ENCODE measurements around the gene COX14.
A peak's percentile ranks its signal among the peaks of the same experiment; 100 is the strongest.

Gene COX14

DNA sequence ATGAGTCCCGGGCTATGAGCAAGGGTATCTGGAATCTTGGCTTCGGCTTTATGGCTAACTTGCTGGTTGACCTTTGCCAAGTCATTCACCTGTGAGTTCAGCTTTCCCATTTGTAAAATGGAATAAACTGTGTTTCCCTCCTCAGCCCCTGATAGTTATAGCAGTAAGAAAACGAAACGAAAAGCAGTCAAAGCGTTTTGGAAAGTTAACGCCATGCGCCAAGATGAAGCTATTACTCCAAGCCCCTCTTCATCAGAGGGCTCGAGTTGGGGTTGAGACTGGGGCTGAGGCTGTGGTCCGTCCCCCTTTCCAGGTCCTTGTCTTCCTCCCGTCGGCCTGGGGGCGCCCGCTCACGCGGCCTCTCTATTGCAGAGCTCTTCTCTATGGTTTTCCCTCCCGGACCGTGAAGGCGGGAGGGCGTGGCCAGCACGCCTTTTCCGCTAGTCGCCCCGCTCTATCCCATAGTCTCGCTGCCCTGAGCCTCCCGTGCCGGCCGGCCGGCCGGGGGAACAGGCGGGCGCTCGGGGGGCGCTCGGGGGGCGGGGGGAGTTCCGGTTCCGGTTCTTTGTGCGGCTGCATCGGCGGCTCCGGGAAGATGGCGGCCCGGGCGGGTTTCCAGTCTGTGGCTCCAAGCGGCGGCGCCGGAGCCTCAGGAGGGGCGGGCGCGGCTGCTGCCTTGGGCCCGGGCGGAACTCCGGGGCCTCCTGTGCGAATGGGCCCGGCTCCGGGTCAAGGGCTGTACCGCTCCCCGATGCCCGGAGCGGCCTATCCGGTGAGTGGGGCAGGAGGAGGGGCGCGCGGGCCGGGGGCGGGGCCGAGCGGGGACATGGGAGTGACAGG is 27.0 kb upstream of the COX14 start, which contains the start of gene SMARCD1:
Gene SMARCD1, plus strand, starts transcription at position 568 of the 840 bp plus-strand sequence. Its CDS starts 28 bp downstream, at position 596.
- peak; percentile 90 for DNase-seq (ENCODE audit: low spot score)

DNA sequence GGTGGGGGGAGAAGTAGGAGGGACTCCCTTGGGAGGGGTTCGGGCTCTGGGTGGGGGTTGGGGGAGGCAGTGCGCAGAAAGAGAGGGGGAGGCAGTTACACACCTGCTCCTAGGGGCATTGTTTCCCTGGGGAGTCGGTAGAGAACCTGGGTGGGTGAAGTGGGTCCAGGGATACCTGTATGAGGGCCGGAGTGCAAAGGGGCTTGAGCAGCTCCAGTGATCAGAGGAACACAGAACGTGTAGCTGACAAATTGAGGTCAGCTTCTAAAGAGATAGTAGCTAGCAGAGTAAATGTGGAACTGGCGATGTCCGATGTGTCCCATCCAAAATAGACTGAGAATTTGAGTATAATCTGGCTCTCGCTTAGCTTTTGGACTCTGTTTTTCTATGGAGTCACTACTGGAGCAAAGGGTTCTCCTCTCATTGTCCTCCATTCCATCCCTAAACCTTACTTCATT is 26.4 kb upstream of the COX14 start:
- DNase-seq (ENCODE audit: low spot score), result no peak

DNA sequence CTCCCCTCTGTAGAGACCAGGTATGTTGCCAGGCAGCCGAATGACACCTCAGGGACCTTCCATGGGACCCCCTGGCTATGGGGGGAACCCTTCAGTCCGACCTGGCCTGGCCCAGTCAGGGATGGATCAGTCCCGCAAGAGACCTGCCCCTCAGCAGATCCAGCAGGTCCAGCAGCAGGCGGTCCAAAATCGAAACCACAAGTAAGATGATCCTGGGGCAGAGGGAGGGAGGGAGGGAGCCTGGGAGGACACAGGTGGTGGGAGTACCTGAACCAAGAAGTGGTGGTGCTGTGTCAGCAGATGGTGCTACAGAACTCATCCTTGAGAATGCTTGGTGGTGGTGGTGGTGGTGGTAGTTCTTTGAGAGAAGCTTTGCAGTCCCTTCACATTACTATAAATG is 25.9 kb upstream of the COX14 start:
- DNase-seq (ENCODE audit: low spot score), result no peak

DNA sequence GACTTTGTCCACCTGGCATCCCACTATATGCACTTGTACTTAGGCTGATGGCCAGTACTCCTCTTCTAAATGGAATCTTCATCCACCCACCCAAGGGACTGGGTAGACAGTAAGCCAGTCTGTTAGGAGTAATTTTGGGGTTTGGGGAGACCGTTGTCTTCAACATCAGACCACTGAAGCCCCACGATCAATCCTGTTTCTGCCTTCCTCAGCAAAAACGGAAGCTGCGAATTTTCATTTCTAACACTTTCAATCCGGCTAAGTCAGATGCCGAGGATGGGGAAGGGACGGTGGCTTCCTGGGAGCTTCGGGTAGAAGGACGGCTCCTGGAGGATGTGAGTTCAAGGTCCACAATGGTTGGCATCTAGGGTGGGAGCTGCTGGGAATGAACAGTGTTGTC is 24.9 kb upstream of the COX14 start:
- no peak for DNase-seq (ENCODE audit: low spot score)

DNA sequence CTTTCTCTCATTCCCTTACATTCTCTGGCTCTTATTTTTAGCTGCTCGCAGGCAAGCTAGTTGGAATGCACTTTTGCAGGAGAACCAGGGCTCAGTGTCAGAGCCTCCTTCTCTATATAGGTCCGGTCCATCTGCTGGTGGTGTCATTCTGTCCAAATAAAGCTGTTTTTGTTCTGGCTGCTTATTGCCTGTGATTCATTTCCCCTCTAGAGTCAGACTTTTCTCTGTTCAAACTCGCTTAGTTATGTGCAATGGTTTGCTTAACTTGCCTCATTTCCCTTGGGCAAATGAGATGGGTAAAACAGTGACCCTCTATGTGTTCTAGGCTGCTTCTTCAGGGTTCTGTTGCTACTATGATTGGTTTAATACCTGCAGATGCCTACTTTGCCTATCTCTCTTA is 24.0 kb upstream of the COX14 start:
- DNase-seq (ENCODE audit: low spot score), result no peak

DNA sequence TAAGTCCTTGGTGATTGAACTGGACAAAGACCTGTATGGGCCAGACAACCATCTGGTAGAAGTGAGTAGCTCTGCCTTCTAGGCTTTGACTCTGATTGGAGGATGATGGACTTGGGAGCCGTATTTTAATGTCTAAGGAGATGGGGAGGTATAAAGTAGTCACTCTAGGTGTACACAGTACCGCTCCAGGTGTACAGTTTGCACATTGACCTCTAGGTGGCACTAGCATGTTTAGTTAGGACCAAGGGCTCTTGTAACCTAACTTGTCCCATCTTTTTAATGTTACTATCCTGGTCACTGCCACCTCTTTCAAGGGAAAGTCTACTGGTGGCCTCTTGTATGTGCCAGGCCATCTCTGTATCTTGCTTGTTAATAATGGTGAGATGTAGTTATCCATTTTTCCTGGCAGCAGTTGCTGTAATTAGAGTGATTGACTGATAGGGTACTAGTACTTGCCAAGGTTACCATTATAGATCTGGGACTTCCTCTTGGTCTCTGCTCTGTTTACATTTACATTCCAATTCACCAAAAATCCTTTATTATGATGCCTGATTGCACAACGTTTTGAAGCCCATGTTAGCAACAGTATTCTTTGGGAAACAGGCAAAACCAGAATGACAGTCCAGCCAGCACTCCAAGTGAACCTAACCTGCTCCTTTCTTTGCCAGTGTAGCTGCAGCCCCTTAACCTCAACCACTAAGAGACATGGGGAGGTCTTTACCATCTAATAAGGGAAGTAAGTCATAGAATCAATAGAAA is 23.3 kb upstream of the COX14 start:
- peak; percentile 75 for DNase-seq (ENCODE audit: low spot score)

DNA sequence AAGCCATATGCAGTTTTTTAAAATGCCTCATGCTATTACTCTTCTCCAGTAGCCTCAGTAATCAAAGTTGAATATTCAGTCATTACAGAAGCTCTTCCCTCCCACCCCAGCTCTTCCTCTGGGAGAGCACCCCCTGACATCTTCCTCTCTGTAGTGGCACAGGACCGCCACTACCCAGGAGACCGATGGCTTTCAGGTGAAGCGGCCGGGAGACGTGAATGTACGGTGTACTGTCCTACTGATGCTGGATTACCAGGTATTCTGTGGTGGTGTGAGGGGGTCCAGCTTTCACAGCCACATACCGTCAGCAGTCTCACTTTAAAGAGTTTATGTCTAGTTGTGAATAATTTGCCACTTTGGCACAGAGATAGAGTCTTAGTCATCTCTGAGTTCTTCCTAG is 22.3 kb upstream of the COX14 start:
- no peak for DNase-seq (ENCODE audit: low spot score)

DNA sequence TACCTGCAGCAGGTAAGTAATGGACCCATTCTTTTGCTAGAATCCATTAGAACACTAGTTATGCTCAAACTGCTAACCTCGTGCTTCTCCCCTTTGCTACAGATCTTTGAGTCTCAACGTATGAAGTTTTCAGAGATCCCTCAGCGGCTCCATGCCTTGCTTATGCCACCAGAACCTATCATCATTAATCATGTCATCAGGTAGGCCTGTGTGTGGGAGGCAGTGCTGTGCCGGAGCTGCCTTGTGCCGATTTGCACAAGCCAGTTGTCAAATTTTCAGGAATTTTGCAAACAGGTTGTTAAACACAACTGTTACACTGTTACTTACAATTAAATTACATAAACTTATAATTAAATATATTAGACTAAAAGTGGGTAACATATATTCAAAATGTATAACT is 21.6 kb upstream of the COX14 start:
- DNase-seq (ENCODE audit: low spot score), result no peak

DNA sequence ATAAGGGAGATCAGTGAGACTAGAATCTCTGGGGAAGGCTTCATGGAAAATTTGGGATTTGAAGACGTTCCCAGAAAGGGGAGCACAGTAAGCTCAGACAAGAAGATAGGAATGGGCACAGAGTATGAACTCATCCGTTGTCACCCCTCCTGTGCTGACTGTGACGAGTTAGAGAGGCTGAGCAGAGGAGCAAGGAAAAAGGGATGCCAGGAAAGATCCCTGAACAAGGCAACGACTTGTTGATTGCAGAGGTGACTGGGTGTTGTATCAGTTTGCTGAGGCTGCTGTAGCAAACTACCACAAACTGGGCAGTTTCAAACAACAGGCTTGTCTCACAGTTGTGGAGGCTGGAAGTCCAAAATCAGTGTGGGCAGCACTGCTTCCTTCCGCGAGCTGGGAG is 14.1 kb upstream of the COX14 start:
- no peak for DNase-seq (ENCODE audit: low spot score)

DNA sequence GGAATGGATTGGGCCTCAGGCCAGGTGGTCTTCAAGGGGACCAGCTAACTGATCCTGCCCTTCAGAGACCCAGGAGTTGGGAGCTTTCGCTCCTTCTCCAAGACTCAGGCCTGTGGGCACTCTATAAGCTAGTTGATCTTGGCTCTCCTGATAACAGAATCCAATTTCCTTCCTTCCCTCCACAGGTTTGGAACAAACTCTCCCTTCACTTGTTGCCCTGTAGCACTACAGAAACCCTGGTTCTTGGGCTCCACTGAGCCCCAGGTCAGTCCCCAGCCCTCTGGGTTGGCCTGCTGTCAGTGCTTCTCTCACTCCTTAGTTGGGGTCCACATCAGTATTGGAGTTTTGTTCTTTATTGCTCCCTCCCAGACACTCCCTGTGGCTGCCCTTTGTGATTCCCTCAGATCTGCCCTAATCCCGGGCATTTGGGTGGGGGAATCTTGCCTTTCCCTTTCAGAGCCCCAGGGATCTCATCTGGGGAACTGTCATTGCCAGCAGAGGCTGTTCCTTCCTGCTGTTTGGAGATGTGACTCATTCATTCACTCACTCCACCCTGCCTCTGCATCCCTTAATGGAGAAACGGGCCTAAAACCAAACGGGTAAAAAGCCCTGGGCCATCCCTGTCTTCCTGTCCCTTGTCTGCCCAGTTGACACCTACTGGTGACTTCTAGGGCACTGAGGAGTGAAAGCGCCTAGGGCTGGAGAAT is 12.6 kb upstream of the COX14 start:
- no peak for DNase-seq (ENCODE audit: low spot score)

DNA sequence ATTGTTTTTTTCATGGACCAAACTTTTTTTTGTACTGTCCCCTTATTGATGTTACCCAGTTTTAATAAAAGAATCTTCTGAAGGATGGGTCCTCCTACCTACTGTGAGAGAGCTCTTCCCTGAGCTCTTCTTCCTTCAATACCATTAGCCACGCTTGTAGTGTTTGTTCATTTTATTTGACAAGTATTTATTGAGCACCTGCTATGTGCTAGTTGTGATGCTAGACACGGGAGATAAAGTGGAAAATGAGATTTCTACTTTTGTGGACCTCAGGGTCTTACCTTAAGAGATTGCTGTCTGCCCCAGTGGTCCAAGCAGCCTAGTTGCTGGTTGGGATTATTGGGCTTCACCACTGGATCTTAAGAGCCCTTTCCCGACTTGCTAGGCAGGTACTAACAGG is 11.5 kb upstream of the COX14 start:
- DNase-seq (ENCODE audit: low spot score), result no peak

DNA sequence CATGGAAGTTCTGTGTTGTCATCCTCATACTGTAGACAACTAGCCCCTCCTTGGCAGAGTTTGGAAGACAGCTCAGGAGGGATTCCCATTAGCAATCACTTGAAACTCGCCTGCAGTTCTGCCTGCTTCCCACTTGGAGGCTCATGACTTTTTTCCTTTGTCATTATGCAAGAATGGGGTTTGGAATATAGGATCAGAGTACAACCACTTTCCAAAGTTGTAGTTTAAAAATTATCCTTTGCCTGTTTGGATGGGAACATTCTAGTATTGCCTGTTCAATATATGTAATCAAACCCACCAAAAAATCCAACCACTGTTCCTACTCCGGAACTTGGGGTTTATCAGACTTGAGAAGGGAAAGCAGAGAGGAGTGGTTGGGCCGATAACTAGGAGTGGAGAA is 10.4 kb upstream of the COX14 start:
- DNase-seq (ENCODE audit: low spot score), result no peak

DNA sequence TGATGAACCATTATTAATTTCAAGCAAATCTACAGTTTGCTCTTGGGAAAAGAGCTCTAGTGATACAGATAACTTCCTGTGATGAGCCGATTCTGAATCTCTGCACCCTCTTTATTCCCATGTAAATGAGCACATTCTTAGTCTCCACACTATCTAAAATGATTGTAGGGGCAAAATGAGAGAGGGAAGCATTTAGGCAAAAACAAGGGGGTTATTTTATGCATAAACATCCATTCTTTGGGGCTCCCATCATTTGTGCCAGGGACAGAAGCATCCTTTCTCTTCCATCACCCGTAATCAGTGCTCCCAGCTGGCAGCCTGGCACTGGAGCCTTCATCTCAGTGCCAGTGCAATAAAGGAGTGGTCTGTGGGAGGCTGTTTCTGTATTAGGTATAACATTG is 9.9 kb upstream of the COX14 start:
- no peak for DNase-seq (ENCODE audit: low spot score)

DNA sequence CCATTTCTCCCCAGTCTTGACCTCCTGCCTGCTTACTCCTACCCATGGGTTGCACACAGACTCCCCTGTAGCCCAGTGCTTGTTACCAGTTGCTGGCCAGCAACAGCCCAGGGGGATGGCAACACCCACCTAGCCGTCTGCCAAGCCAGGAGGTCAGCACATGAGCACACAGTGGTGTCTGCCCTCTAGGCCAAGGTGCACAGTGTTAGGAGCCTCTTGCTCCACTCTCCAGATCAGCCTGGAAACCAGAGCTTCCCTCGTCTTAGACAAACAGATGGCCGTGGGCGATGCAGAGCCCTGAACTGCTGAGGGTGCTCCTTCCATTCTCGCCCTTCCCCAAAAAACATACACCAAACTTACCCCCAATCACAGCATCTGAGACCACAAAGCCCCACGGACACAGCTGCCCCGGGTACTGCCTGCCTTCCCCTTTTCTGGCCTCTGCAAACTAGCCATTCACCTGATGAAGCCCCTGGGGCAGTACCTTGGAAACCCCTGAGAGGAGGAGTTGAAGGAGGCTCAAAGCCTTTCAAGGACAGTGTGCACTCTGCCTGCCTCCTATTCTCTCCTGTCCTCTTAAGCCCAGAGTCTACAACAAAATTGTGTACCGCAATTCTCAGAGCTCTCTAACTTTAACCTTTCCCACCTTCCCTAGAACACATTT is 9.3 kb upstream of the COX14 start:
- no peak for DNase-seq (ENCODE audit: low spot score)

DNA sequence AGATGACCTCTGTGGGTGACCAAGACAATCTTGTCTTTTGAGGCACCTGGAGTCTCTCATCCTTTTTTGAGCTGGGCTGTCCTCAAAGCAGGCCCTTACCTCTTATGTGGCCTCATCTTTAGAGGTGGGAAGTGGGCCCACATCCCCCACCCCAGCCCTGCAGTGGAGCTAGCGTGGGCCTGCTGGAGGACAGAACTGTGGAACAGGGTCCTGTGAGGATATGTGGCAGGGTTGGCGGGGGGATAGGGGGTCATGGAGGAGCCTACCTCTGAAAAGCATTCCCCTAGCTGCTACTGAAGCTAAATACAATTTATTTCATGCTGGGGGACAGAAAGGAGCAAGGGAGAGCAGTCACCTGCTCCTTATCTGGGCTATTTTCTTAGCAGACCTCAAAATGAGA is 8.7 kb upstream of the COX14 start:
- no peak for DNase-seq (ENCODE audit: low spot score)

DNA sequence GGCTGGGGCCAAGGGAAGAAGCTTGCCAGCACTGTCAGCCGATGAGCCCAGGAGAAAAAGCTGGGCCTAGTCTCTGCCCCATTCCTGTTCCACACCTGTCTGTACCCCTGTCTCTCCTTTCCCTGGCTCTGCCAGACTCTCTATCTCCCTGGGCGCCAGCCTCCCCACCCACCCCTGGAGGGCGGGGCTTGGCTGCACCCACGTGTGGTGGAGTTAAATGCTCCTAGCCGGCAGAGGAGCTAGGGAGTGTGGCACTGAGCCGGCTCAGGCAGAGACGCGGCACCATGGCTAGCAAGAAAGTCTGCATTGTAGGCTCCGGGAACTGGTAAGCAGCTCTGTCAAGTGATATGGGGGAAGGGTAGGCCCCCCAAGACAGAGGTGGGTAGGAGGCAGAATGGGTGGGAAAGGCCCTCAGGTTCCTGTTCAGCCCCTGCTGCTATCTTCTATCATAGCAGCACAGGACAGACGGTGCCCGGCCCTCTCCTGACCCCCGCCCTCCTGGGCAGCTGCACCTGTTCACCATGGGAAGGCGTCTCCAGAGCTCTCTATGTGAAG is 8.2 kb upstream of the COX14 start, which contains the start of gene GPD1:
Gene GPD1, plus strand, starts transcription at position 242 of the 555 bp plus-strand sequence. Its CDS starts 43 bp downstream, at position 285.
- no peak for DNase-seq (ENCODE audit: low spot score)

DNA sequence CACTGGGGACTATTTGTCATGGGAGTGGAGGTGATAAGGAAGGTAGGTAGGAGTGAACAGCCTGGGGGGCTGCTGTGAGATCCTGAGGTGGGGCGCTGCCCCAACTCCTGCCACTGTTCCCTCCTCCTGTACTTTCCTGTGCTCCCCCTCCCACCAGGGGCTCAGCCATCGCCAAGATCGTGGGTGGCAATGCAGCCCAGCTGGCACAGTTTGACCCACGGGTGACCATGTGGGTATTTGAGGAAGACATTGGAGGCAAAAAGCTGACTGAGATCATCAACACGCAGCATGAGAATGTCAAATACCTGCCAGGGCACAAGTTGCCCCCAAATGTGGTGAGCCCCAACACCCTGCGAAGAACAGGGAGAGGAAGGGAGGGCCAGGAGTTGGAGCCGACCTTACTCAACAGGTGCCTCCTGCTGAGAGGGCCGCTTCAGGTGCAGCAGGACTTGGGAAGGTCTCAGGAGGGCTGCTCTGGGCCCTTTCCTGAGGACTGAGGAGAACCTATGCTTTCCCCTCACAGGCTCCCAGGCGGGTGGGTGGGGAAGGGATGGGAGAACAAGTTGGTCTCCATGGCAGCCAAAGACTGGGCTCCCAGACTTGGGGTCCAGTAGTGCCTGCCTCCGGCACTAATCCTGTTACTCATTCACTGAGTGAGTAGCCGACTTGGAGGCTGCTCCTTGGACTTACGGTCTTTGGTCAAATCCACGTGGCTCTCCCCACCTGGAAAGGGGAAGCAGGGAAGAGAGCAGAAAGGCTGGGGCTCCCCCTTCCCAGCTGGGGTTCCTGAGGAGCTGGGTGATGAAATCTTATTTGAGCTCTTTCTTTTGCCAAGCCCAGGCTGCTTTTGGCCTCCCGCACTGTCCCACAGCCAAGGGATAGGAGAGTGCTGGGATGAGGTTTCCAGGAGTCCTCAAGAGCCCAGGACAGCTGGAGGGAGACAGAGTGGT is 7.3 kb upstream of the COX14 start:
- no peak for DNase-seq (ENCODE audit: low spot score)

DNA sequence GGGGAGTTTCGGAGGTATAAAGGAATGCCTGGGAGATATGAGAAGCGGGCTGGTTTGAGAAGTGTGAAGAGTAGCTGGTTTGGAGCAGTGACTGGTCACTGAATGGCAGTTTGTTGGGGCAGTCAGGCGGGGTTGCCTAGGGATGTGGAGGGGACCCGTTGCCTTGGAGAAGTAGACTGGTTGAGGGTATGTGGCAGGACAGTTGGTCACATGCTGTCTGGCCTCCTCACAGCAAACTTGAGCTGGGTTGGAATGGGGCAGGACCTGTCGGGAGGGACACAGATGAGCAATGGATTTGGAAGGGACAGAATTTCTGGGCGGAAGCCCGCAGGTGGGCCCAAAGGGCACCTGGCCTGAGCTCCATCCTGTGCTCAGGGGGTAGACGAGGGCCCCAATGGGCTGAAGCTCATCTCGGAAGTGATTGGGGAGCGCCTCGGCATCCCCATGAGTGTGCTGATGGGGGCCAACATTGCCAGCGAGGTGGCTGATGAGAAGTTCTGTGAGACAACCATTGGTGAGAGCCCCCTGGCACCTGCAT is 6.1 kb upstream of the COX14 start:
- no peak for DNase-seq (ENCODE audit: low spot score)

DNA sequence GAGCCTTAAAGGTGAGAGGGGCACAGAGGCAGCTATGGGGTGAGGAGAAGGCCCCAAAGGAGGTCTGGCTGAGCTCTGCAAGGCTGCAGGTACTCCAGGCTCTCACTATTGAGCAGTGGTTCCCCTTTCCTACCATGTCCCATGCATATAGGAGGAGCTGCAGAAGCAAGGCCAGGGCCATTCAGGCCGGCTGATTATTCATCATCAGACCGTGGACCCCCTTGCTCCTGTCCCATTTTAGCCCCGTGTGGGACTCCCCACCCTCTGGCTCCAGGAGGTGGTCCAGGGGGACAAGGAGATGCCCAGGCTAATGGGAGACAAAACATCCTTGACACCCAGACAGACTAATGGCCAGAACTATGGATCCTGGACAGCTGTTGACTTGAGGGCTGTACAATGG is 5.1 kb upstream of the COX14 start:
- DNase-seq (ENCODE audit: low spot score), result no peak

Measured in CD4-positive, alpha-beta T cell treated with Interleukin-15 for 4 hours (primary cell).